Esophagus squamous epithelium (tissue), 5 donors: ENCODE measurements around the gene ITGA8. TPM values are rescaled to one million over a fixed set of nuclear protein-coding genes. Genes with fewer than 3 reads are reported as not detected.

Source experiments
- DNase-seq: peaks from one replicate; lab custom pipeline; 2025; lab: John Stamatoyannopoulos, UW
- H3K27ac ChIP-seq, 4 donors: fragments of 200-600 bp; sonication (generic); one replicate each; pipeline ENCODE4 v1.5.1; 2016 to 2019; ENCODE audit warnings: mild to moderate bottlenecking in 1 of 4
- H3K27me3 ChIP-seq, 4 donors: fragments of 200-600 bp; sonication (generic); 1 replicate in 3 of 4; 2 replicates in 1 of 4; pipeline versions ENCODE4 v1.5.1 to v1.6.0; 2017 to 2021; ENCODE audit warnings: antibody characterized with exemption in 1 of 4
- H3K36me3 ChIP-seq, 3 donors: fragments of 200-600 bp; sonication (generic); one replicate each; pipeline ENCODE4 v1.5.1; 2016 to 2019
- H3K4me1 ChIP-seq, 3 donors: fragments of 200-600 bp; sonication (generic); one replicate each; pipeline ENCODE4 v1.5.1; 2017 to 2019
- H3K4me3 ChIP-seq, 4 donors: fragments of 200-600 bp; sonication (generic); 1 replicate in 3 of 4; 2 replicates in 1 of 4; pipeline ENCODE4 v1.5.1; 2016 to 2019; ENCODE audit warnings: mild to moderate bottlenecking in 2 of 4, moderate library complexity in 1 of 4
- H3K9me3 ChIP-seq, 3 donors: fragments of 200-600 bp; sonication (generic); one replicate each; pipeline ENCODE4 v1.5.1; 2016 to 2019
- POLR2A ChIP-seq, 4 donors: fragments of 450-650 bp; IDR thresholded peaks; one replicate each; pipeline ENCODE4 v1.6.1; 2017; ENCODE audit warnings: antibody characterized with exemption in 4 of 4, mild to moderate bottlenecking in 4 of 4, moderate library complexity in 3 of 4
- WGBS, 2 donors: methylation state at CpG; one replicate each; pipeline ENCODE4 v1.1.5; 2018; 5-methylcytosine and 5-hydroxymethylcytosine counted together
- intact Hi-C: fragments of 100-400 bp; cut with DNase I; formaldehyde crosslinking; loops from one replicate; pipeline ENCODE4 v1.15.0; 2022
- total RNA-seq, 4 donors: library from RNA; depleted of rRNA; stranded (reverse); fragments of >200 nt; gene quantifications; one replicate each; pipeline ENCODE4 v1.1.0, GENCODE V29; 2016
- TF ChIP-seq, protein P1 (sequence below), 6 experiments: fragments of 450-650 bp in 4 of 6; fragments of 200-600 bp in 2 of 6; sonication (generic) in 2 of 6; IDR thresholded peaks; one replicate each; pipeline ENCODE4 v1.5.1; 2016 to 2019; ENCODE audit warnings: antibody characterized with exemption in 6 of 6, mild to moderate bottlenecking in 4 of 6, moderate library complexity in 4 of 6
- donor health status: DM: yes; HTN: yes; CAD: no.

ITGA8 gene
- total RNA-seq, 4 donors from 2014 or later, result 1.0 to 22.5 (median 7.5) TPM

DNA sequence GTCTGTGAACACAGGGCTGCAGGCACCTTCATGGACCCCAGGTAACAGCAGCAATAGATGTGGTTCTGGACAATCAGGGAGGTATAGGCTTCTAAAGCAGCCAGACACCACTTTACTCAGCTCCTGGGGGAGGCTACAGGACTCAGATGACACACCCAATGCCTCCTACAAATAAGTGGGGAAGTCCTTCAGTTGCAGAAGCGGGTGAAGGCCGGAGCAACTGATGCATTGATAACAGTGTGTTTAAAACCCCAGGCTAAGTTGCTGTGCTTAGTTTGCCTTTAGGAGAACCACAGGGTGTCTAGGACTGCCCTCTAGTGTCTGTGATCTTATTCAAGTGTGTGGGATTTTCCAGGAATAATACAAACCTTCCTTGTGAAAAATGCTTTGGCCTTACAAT is 5.9 kb upstream of the ITGA8 start:
- no peaks in the 10 kb centered on the region for H3K36me3 ChIP-seq
- intact Hi-C loops, result no loop called here
- H3K9me3 ChIP-seq, result no peaks in the 10 kb centered on the region
- no peak for TF ChIP-seq POLR2A (IDR thresholded peaks at IDR 0.05)
- TF ChIP-seq, protein P1, sequence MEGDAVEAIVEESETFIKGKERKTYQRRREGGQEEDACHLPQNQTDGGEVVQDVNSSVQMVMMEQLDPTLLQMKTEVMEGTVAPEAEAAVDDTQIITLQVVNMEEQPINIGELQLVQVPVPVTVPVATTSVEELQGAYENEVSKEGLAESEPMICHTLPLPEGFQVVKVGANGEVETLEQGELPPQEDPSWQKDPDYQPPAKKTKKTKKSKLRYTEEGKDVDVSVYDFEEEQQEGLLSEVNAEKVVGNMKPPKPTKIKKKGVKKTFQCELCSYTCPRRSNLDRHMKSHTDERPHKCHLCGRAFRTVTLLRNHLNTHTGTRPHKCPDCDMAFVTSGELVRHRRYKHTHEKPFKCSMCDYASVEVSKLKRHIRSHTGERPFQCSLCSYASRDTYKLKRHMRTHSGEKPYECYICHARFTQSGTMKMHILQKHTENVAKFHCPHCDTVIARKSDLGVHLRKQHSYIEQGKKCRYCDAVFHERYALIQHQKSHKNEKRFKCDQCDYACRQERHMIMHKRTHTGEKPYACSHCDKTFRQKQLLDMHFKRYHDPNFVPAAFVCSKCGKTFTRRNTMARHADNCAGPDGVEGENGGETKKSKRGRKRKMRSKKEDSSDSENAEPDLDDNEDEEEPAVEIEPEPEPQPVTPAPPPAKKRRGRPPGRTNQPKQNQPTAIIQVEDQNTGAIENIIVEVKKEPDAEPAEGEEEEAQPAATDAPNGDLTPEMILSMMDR (IDR thresholded peaks at IDR 0.05), result peak in 4 of 6 experiments; percentile 15 to 47 (median 34)
- H3K27me3 ChIP-seq, result peaks cover 0 to 14% (median 0%) of the 10 kb centered on the region in 4 donors
- H3K4me3 ChIP-seq, result no peak overlapping the region
- no peaks in the 10 kb centered on the region for H3K4me1 ChIP-seq
- WGBS, 2 donors, result 6 to 16% methylated on average over 2 of the region's 2 CpGs
- no peak for DNase-seq
- H3K27ac ChIP-seq, result no peak overlapping the region

DNA sequence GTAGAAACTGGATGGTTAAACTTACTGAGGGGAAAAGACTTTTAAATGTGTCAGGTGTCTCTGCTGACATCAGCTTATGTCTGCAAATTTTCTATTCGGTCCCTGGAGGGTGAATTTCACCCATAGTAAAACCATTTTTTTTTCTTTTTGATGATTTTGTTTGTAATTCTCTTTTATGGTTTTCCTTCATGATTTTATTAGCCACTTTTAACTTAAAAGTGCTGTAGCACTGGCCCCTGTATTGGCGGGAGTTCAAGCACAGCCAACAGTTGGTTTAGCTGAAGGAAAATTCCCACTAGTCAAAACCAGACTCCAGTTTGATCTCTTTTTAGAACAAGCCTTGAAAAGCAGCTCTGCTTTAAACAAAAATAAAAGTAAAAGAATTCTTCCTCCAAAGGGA is 5.0 kb upstream of the ITGA8 start:
- DNase-seq, result no peak
- Histone ChIP-seq H3K4me3 (no peak overlapping the region), H3K27ac (no peak overlapping the region), H3K4me1 (peaks cover 0 to 5% (median 0%) of the 10 kb centered on the region in 3 donors), H3K9me3 (no peaks in the 10 kb centered on the region), H3K36me3 (no peaks in the 10 kb centered on the region), H3K27me3 (peaks cover 0 to 23% (median under 1%) of the 10 kb centered on the region in 4 donors)
- 56 to 57% methylated on average over 2 of the region's 2 CpGs for WGBS, 2 donors
- TF ChIP-seq, protein P1 (IDR thresholded peaks at IDR 0.05), result no peak
- TF ChIP-seq POLR2A (IDR thresholded peaks at IDR 0.05), result no peak
- intact Hi-C loops, result no loop called here

DNA sequence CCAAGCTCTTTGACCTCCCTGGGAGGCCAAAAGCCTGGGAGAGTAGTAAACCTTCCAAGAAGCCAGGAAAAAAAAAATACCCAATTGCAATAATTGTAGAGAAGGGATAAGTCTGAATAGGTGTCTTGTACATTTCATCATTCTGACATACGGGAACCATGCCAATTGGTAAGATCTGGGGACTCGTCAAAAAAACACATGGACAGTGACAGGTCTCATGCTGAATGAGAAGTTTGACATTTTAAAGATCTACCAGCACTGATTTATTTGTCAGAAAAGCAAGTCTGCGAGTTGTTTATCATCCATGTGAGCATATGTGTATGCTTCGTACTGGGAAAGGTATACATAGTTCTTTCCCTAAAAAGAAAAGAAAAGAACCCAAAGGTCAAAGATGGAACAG is 4.1 kb upstream of the ITGA8 start:
- Histone ChIP-seq H3K27ac (no peak overlapping the region), H3K9me3 (no peaks in the 10 kb centered on the region), H3K4me3 (no peak overlapping the region), H3K36me3 (no peaks in the 10 kb centered on the region), H3K27me3 (peaks cover 0 to 32% (median 4%) of the 10 kb centered on the region in 4 donors), H3K4me1 (peaks cover 0 to 14% (median 0%) of the 10 kb centered on the region in 3 donors)
- no peak for TF ChIP-seq POLR2A (IDR thresholded peaks at IDR 0.05)
- TF ChIP-seq, protein P1 (IDR thresholded peaks at IDR 0.05), result no peak
- WGBS, 2 donors, result 70 to 71% methylated on average over 4 of the region's 4 CpGs
- intact Hi-C loops, result no loop called here
- no peak for DNase-seq

DNA sequence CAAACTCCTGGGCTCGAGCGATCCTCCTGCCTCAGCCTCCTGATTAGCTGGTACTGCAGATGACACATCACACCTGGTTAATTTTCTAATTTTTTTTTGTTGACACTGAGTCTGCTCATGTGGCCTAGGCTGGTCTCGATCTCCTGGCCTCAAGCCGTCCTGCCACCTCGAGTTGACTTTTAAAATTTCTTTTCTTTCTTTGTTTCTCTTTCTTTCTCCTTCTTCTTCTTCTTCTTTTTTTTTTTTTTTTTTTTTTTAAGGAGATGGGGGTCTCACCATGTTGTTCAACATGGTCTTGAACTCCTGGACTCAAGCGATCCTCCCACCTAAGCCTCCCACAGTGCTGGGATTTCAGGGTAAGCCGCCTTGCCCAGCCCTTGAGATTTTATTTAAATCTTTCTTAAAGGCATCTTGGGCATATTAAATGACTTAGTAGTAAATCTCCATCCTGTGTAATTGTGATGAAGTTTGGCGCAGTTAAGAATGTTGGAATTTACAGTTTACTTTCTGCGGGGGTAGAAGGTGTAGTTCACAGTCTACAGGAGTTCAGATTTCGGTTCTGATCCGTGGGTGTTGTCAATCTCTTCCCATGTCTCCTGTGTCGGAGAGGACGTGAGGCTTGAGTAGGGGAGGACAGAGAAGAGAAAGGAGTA is 1.0 kb upstream of the ITGA8 start:
- no peak for DNase-seq
- no peak overlapping the region for H3K27ac ChIP-seq
- TF ChIP-seq POLR2A (IDR thresholded peaks at IDR 0.05), result no peak
- TF ChIP-seq, protein P1 (IDR thresholded peaks at IDR 0.05), result no peak
- no peak overlapping the region for H3K4me3 ChIP-seq
- WGBS, 2 donors, result 82 to 89% methylated on average over 11 to 13 of the region's 13 CpGs
- H3K9me3 ChIP-seq, result no peaks in the 10 kb centered on the region
- intact Hi-C loops, result no loop called here
- peaks cover 0 to 40% (median 4%) of the 10 kb centered on the region in 4 donors for H3K27me3 ChIP-seq
- peaks cover 0 to 19% (median 0%) of the 10 kb centered on the region in 3 donors for H3K4me1 ChIP-seq
- H3K36me3 ChIP-seq, result no peaks in the 10 kb centered on the region

DNA sequence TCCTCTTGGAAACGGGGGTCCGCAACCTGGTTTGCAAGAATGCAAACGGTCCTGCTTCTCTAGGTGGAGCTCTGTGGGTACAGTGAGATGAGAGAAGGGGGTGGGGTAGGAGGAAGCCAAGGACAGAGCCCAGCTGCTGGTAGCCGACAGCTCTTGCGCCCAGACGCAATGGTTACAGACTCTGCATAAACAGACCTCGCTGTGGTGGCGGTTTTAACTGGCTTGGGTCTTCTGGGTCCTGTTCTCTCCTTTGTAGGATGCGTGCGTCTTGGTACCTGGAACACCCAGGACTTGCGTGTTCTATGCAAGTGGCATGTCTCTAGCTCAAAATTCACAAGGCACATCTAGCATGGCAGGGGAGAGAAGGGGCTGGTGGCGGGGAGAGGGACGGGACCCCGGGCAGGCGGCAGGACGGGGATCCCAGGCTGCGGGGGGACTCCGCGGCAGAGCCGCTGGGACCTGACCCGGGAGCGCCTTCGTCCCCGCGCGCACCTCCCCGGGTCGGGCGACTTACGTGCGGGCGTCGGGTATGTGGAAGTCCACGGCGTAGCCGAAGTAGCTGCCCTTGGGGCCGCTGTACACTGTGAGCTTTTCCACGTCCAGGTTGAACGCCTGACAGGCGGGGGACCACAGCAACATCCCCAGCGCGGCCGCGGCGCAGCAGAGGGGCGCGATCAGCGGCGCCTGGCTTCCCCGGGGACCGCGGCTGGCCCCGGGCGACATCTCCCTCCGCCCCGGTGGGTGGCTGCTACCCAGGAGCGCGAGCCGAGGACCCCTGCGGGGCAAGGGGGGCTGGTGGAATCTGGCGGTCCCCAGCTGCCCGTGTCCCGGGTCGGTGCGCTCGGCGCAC is 448 bp downstream of the ITGA8 start:
- no peak for DNase-seq

More for the DNA sequence above, 448 bp downstream of the ITGA8 start:
- H3K36me3 ChIP-seq, result no peaks in the 10 kb centered on the region
- TF ChIP-seq POLR2A (IDR thresholded peaks at IDR 0.05), result no peak
- TF ChIP-seq, protein P1 (IDR thresholded peaks at IDR 0.05), result no peak
- intact Hi-C loops, result no loop called here
- peak overlapping the region; percentile 40 to 88 (median 72) for H3K27ac ChIP-seq
- 4 to 6% methylated on average over 9 to 18 of the region's 67 CpGs for WGBS, 2 donors
- H3K4me1 ChIP-seq, result peaks cover 0 to 25% (median 0%) of the 10 kb centered on the region in 3 donors
- peaks cover 0 to 40% (median 4%) of the 10 kb centered on the region in 4 donors for H3K27me3 ChIP-seq
- peak overlapping the region; percentile 35 to 65 (median 47) for H3K4me3 ChIP-seq
- H3K9me3 ChIP-seq, result no peaks in the 10 kb centered on the region
